H9 (cell line): ENCODE results near the gene PRSS38. TPM values are rescaled to one million over a fixed set of nuclear protein-coding genes. Genes with fewer than 3 reads are reported as not detected.

Experiments
- DNase-seq: peaks from one replicate; pipeline ENCODE4 v3.0.0-alpha.2; 2017
- H2AFZ ChIP-seq: one replicate; pipeline ENCODE4 v1.6.1; 2013; ENCODE audit warnings: mild to moderate bottlenecking, low read length, control low read depth, moderate library complexity
- H2AK5ac ChIP-seq: 2 replicates; pipeline ENCODE4 v1.6.1; 2013; ENCODE audit warnings: low read length, control low read depth, mixed read lengths; ENCODE audit not compliant: insufficient read length
- H2BK120ac ChIP-seq: one replicate; pipeline ENCODE4 v1.6.1; 2013; ENCODE audit warnings: low read depth, mild to moderate bottlenecking, low read length, control low read depth, inconsistent platforms; ENCODE audit not compliant: poor library complexity, severe bottlenecking
- H2BK12ac ChIP-seq: 2 replicates; pipeline ENCODE4 v1.6.1; 2013; ENCODE audit warnings: low read length, control low read depth, mixed read lengths, low read depth; ENCODE audit not compliant: insufficient read length
- H2BK15ac ChIP-seq: 2 replicates; pipeline ENCODE4 v1.6.1; 2013; ENCODE audit warnings: low read depth, low read length, control low read depth
- H2BK20ac ChIP-seq: one replicate; pipeline ENCODE4 v1.6.1; 2013; ENCODE audit warnings: low read depth, mild to moderate bottlenecking, low read length, control low read depth, inconsistent platforms; ENCODE audit not compliant: poor library complexity, severe bottlenecking
- H2BK5ac ChIP-seq: 2 replicates; pipeline ENCODE4 v1.6.1; 2013; ENCODE audit warnings: low read length, control low read depth, mixed read lengths; ENCODE audit not compliant: insufficient read length
- H3K14ac ChIP-seq: 2 replicates; pipeline ENCODE4 v1.6.1; 2013; ENCODE audit warnings: low read length, control low read depth; ENCODE audit not compliant: insufficient read depth
- H3K18ac ChIP-seq: 2 replicates; pipeline ENCODE4 v1.6.1; 2013; ENCODE audit warnings: low read depth, mild to moderate bottlenecking, mixed read lengths, low read length, control low read depth; ENCODE audit not compliant: insufficient read length
- H3K23ac ChIP-seq: 2 replicates; pipeline ENCODE4 v1.6.1; 2013; ENCODE audit warnings: low read length, control low read depth, mixed read lengths, low read depth; ENCODE audit not compliant: insufficient read length
- H3K23me2 ChIP-seq: 2 replicates; pipeline ENCODE4 v1.6.1; 2013; ENCODE audit warnings: low read depth, mild to moderate bottlenecking, mixed read lengths, low read length, control low read depth; ENCODE audit not compliant: insufficient read length, poor library complexity, severe bottlenecking
- H3K27ac ChIP-seq: 2 replicates; pipeline ENCODE4 v1.5.1; 2013; ENCODE audit warnings: low read length, control low read depth, mixed read lengths, low read depth; ENCODE audit not compliant: insufficient read length
- H3K27me3 ChIP-seq: 2 replicates; pipeline ENCODE4 v1.6.1; 2013; ENCODE audit warnings: low read length, control low read depth, inconsistent platforms; ENCODE audit not compliant: insufficient read depth
- H3K4ac ChIP-seq: 2 replicates; pipeline ENCODE4 v1.6.1; 2013; ENCODE audit warnings: low read depth, mild to moderate bottlenecking, control low read depth, inconsistent platforms, low read length, moderate library complexity
- H3K4me1 ChIP-seq: 2 replicates; pipeline ENCODE4 v1.6.1; 2013; ENCODE audit warnings: low read length, control low read depth, inconsistent platforms; ENCODE audit not compliant: insufficient read depth
- H3K4me2 ChIP-seq: 2 replicates; pipeline ENCODE4 v1.6.1; 2013; ENCODE audit warnings: low read length, control low read depth, mixed read lengths; ENCODE audit not compliant: insufficient read length, insufficient read depth
- H3K56ac ChIP-seq: 2 replicates; pipeline ENCODE4 v1.6.1; 2013; ENCODE audit warnings: low read depth, mild to moderate bottlenecking, mixed read lengths, low read length, control low read depth; ENCODE audit not compliant: insufficient read length
- H3K79me1 ChIP-seq: 2 replicates; pipeline ENCODE4 v1.6.1; 2013; ENCODE audit warnings: low read depth, mild to moderate bottlenecking, moderate library complexity, low read length, control low read depth, inconsistent platforms; ENCODE audit not compliant: insufficient read depth, poor library complexity, severe bottlenecking
- H3K79me2 ChIP-seq: 2 replicates; pipeline ENCODE4 v1.6.1; 2013; ENCODE audit warnings: low read length, control low read depth, inconsistent platforms; ENCODE audit not compliant: insufficient read depth
- H3K9ac ChIP-seq: 2 replicates; pipeline ENCODE4 v1.6.1; 2013; ENCODE audit warnings: low read length, control low read depth, mixed read lengths; ENCODE audit not compliant: insufficient read length; ENCODE audit errors: extremely low read depth
- H3K9me3 ChIP-seq: one replicate; pipeline ENCODE4 v1.6.1; 2013; ENCODE audit warnings: low read depth, low read length, inconsistent platforms; ENCODE audit not compliant: control insufficient read depth
- H3T11ph ChIP-seq: one replicate; pipeline ENCODE4 v1.6.1; 2013; ENCODE audit warnings: mild to moderate bottlenecking, low read length, control low read depth, inconsistent platforms
- H4K20me1 ChIP-seq: one replicate; pipeline ENCODE4 v1.6.1; 2013; ENCODE audit not compliant: control insufficient read depth, insufficient read length, insufficient read depth
- H4K5ac ChIP-seq: 2 replicates; pipeline ENCODE4 v1.6.1; 2013; ENCODE audit warnings: low read depth, mild to moderate bottlenecking, mixed read lengths, low read length, control low read depth; ENCODE audit not compliant: insufficient read length
- H4K8ac ChIP-seq: replicated peaks from 2 replicates; pipeline ENCODE4 v1.6.1; 2013; ENCODE audit warnings: low read length, control low read depth, mixed read lengths, low read depth; ENCODE audit not compliant: insufficient read length
- H4K91ac ChIP-seq: 2 replicates; pipeline ENCODE4 v1.6.1; 2013; ENCODE audit warnings: low read depth, mild to moderate bottlenecking, moderate library complexity, mixed read lengths, low read length, control low read depth; ENCODE audit not compliant: insufficient read length
- H3K27ac Mint-ChIP-seq, 3 experiments: 2 replicates in 2 of 3; 3 replicates in 1 of 3; pipeline ENCODE4 v1.8.0; 2020 to 2021; ENCODE audit warnings: mixed read lengths in 3 of 3, mild to moderate bottlenecking in 1 of 3, moderate library complexity in 1 of 3
- H3K27me3 Mint-ChIP-seq: 2 replicates; pipeline ENCODE4 v1.8.0; 2021; ENCODE audit warnings: low read depth, mild to moderate bottlenecking, moderate library complexity, mixed read lengths
- H3K36me3 Mint-ChIP-seq, 3 experiments: 2 replicates in 2 of 3; 3 replicates in 1 of 3; pipeline ENCODE4 v1.8.0; 2020 to 2021; ENCODE audit warnings: low read depth in 3 of 3, mixed read lengths in 3 of 3; ENCODE audit not compliant: insufficient read depth in 1 of 3
- H3K4me1 Mint-ChIP-seq, 2 experiments: 2 replicates each; pipeline ENCODE4 v1.8.0; 2020; ENCODE audit warnings: mixed read lengths in 2 of 2
- H3K4me3 Mint-ChIP-seq, 2 experiments: 2 replicates in 1 of 2; 3 replicates in 1 of 2; pipeline ENCODE4 v1.8.0; 2020 to 2021; ENCODE audit warnings: mild to moderate bottlenecking in 2 of 2, mixed read lengths in 2 of 2, moderate library complexity in 1 of 2
- H3K9me3 Mint-ChIP-seq, 2 experiments: 2 replicates in 1 of 2; 3 replicates in 1 of 2; pipeline ENCODE4 v1.8.0; 2020; ENCODE audit warnings: mild to moderate bottlenecking in 2 of 2, mixed read lengths in 2 of 2, moderate library complexity in 1 of 2
- WGBS: extraction: QIAGEN DNeasy Blood & Tissue Kit; methylation state at CpG from one replicate; pipeline ENCODE4 v1.1.7; 2013; ENCODE audit warnings: missing lambda C conversion rate, low lambda C conversion rate, mixed read lengths; ENCODE audit not compliant: insufficient read length; ENCODE audit errors: extremely low coverage; 5-methylcytosine and 5-hydroxymethylcytosine counted together
- total RNA-seq: library from RNA; stranded (reverse); gene quantifications from 2 replicates; pipeline ENCODE4 v1.2.1, GENCODE V29; 2021
- TF ChIP-seq, protein P1 (sequence below): fragments of 200-600 bp; sonication (generic); conservative IDR thresholded peaks from 3 replicates; pipeline ENCODE4 v1.8.0; 2021; ENCODE audit warnings: antibody characterized with exemption, mild to moderate bottlenecking

PRSS38 gene
- total RNA-seq, 1 experiment from 2014 or later: not detected

DNA sequence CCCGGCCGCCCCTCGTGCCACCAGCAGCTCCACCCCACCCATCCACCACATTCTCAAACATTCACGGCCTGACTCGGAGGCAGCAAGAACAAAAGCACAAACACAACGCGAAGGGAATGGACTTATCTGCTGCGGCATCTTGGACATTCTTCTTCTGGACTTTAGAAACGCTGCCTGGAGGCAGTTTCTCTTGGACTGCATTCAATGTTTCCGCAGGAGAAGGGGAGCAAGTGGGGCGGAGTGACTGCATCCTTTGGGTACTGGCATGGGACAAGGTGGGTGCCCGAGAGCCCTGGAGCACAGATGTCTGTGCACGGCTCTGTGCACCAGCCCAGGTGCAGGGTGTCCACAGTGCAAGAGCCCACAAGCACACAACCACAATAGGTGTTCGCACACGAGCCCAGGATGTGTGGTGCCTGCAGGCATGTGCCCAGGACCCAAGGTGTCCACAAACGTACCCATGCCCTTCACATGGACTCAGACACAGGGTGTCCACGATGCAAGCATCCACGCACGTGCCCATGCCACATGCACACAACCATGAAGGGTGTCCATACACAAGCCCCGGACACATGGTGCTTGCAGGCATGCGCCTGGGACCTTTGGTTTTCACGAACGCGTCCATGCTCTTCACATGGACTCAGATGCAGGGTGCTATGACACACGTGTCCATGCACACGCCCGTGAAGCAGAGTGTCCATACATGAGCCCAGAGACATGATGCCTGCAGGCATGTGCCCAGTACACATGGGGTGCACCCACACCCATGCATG lies 78.7 kb downstream of the PRSS38 start:
- Mint-ChIP-seq H3K36me3 (no peaks in the 10 kb centered on the region), H3K27me3 (no peaks in the 10 kb centered on the region), H3K4me1 (peaks cover 8 to 20% of the 10 kb centered on the region in 2 experiments), H3K9me3 (no peaks in the 10 kb centered on the region), H3K27ac (peak overlapping the region in 1 of 3 experiments; percentile 7; a peak in 1 of 7 replicates), H3K4me3 (no peak overlapping the region)
- H3T11ph ChIP-seq: no peak overlapping the region
- no peaks in the 10 kb centered on the region for H3K4me1 ChIP-seq
- no peak overlapping the region for H2BK15ac ChIP-seq
- no peak overlapping the region for H3K9ac ChIP-seq
- no peak overlapping the region for H3K27ac ChIP-seq
- H3K27me3 ChIP-seq: no peaks in the 10 kb centered on the region
- H2BK120ac ChIP-seq: no peak overlapping the region
- no peaks in the 10 kb centered on the region for H3K9me3 ChIP-seq
- no peak overlapping the region for H3K4ac ChIP-seq
- no peak overlapping the region for H3K23ac ChIP-seq
- TF ChIP-seq, protein P1, sequence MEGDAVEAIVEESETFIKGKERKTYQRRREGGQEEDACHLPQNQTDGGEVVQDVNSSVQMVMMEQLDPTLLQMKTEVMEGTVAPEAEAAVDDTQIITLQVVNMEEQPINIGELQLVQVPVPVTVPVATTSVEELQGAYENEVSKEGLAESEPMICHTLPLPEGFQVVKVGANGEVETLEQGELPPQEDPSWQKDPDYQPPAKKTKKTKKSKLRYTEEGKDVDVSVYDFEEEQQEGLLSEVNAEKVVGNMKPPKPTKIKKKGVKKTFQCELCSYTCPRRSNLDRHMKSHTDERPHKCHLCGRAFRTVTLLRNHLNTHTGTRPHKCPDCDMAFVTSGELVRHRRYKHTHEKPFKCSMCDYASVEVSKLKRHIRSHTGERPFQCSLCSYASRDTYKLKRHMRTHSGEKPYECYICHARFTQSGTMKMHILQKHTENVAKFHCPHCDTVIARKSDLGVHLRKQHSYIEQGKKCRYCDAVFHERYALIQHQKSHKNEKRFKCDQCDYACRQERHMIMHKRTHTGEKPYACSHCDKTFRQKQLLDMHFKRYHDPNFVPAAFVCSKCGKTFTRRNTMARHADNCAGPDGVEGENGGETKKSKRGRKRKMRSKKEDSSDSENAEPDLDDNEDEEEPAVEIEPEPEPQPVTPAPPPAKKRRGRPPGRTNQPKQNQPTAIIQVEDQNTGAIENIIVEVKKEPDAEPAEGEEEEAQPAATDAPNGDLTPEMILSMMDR: no peak
- no peak overlapping the region for H2AFZ ChIP-seq
- H3K14ac ChIP-seq: no peak overlapping the region
- H3K79me2 ChIP-seq: no peaks in the 10 kb centered on the region
- H4K8ac ChIP-seq: no peak overlapping the region
- H3K23me2 ChIP-seq: no peaks in the 10 kb centered on the region
- no peak overlapping the region for H4K5ac ChIP-seq
- H3K79me1 ChIP-seq: no peaks in the 10 kb centered on the region
- H4K91ac ChIP-seq: no peak overlapping the region
- no peak overlapping the region for H2BK5ac ChIP-seq
- no peak overlapping the region for H3K18ac ChIP-seq
- H3K4me2 ChIP-seq: no peak overlapping the region
- no CpG with 5 or more reads among the region's 27 CpGs for WGBS
- H3K56ac ChIP-seq: no peak overlapping the region
- no peaks in the 10 kb centered on the region for H4K20me1 ChIP-seq
- peak; percentile 24 for DNase-seq
- no peak overlapping the region for H2AK5ac ChIP-seq
- H2BK20ac ChIP-seq: no peak overlapping the region
- no peak overlapping the region for H2BK12ac ChIP-seq
